Stomach (tissue), 9 donors: Measurements from ENCODE around the gene E4F1. TPM values are rescaled to one million over a fixed set of nuclear protein-coding genes. Genes with fewer than 3 reads are reported as not detected.

Source experiments
- DNase-seq, 2 donors: peaks; one replicate each; pipeline versions ENCODE4 v3.0.0 to v3.0.0-alpha.2; 2013 to 2019
- H3K27ac ChIP-seq, 5 donors: fragments of 200-600 bp in 4 of 5; sonication (generic) in 4 of 5; one replicate each; pipeline ENCODE4 v1.5.1; 2013 to 2019; ENCODE audit warnings: mild to moderate bottlenecking in 1 of 5, moderate library complexity in 1 of 5
- H3K27me3 ChIP-seq, 3 donors: fragments of 200-600 bp; sonication (generic); one replicate each; pipeline ENCODE4 v1.5.1; 2017 to 2019; ENCODE audit warnings: mixed run types in 1 of 3
- H3K36me3 ChIP-seq, 4 donors: fragments of 200-600 bp; sonication (generic); 1 replicate in 3 of 4; 2 replicates in 1 of 4; pipeline ENCODE4 v1.5.1; 2016 to 2019
- H3K4me1 ChIP-seq, 4 donors: fragments of 200-600 bp; sonication (generic); one replicate each; pipeline ENCODE4 v1.5.1; 2016 to 2019
- H3K4me3 ChIP-seq, 4 donors: fragments of 200-600 bp; sonication (generic) in 3 of 4; one replicate each; pipeline ENCODE4 v1.5.1; 2016 to 2019; ENCODE audit warnings: mild to moderate bottlenecking in 1 of 4
- H3K9me3 ChIP-seq, 4 donors: fragments of 200-600 bp; sonication (generic); one replicate each; pipeline ENCODE4 v1.5.1; 2016 to 2019
- EP300 ChIP-seq: sonication (generic); formaldehyde crosslinking; IDR thresholded peaks from one replicate; pipeline ENCODE4 v1.6.1; 2017; ENCODE audit warnings: antibody characterized with exemption
- POLR2A ChIP-seq, 4 donors: fragments of 450-650 bp; IDR thresholded peaks; one replicate each; pipeline ENCODE4 v1.6.1; 2016; ENCODE audit warnings: antibody characterized with exemption in 4 of 4, control low read depth in 2 of 4, mild to moderate bottlenecking in 1 of 4, moderate library complexity in 1 of 4
- POLR2AphosphoS5 ChIP-seq, 3 donors: sonication (generic); formaldehyde crosslinking; IDR thresholded peaks; one replicate each; pipeline ENCODE4 v1.6.1; 2016; ENCODE audit warnings: antibody characterized with exemption in 3 of 3
- WGBS, 5 donors: extraction: QIAGEN DNeasy Blood & Tissue Kit in 3 of 5; methylation state at CpG; one replicate each; pipeline versions ENCODE4 v1.1.5 to v1.1.7; 2013 to 2018; 5-methylcytosine and 5-hydroxymethylcytosine counted together
- intact Hi-C: fragments of 100-400 bp; cut with DNase I; formaldehyde crosslinking; loops from one replicate; pipeline ENCODE4 v1.15.1; 2023; ENCODE audit warnings: low total_unique reads
- polyA plus RNA-seq, 3 donors: library from polyadenylated mRNA; stranded (reverse); fragments of 200-250 nt; gene quantifications; one replicate each; pipeline ENCODE4 v1.2.3, GENCODE V29; 2013
- total RNA-seq, 5 donors: library from RNA; depleted of rRNA; stranded (reverse); fragments of >200 nt; gene quantifications; one replicate each; pipeline versions ENCODE4 v1.1.0 to v1.2.3, GENCODE V29; 2014 to 2016
- TF ChIP-seq, protein P1 (sequence below), 7 experiments: fragments of 450-650 bp in 4 of 7; fragments of 200-600 bp in 3 of 7; sonication (generic) in 3 of 7; IDR thresholded peaks; one replicate each; pipeline ENCODE4 v1.5.1; 2016 to 2019; ENCODE audit warnings: antibody characterized with exemption in 7 of 7, control low read depth in 2 of 7, mild to moderate bottlenecking in 1 of 7
- donor health status: healthy with polysubstance abuse.
- donor health status: Bipolar disorder and iron deficiency.
- donor health status: healthy.

E4F1 gene
- total and polyA plus RNA-seq, 8 donors, result 12.7 to 114 (median 35.6) TPM

GRCh38 chr16:2191446-2191706 lies 32.0 kb upstream of the E4F1 start:
- Histone ChIP-seq H3K4me3 (no peak overlapping the region), H3K27ac (no peak overlapping the region), H3K27me3 (peaks cover 0 to 30% (median 23%) of the 10 kb centered on the region in 3 donors), H3K4me1 (peaks cover 13 to 18% (median 14%) of the 10 kb centered on the region in 4 donors), H3K9me3 (no peaks in the 10 kb centered on the region), H3K36me3 (no peaks in the 10 kb centered on the region)
- TF ChIP-seq POLR2A (IDR thresholded peaks at IDR 0.05) (no peak), POLR2AphosphoS5 (IDR thresholded peaks at IDR 0.05) (no peak), EP300 (no peak)
- TF ChIP-seq, protein P1, sequence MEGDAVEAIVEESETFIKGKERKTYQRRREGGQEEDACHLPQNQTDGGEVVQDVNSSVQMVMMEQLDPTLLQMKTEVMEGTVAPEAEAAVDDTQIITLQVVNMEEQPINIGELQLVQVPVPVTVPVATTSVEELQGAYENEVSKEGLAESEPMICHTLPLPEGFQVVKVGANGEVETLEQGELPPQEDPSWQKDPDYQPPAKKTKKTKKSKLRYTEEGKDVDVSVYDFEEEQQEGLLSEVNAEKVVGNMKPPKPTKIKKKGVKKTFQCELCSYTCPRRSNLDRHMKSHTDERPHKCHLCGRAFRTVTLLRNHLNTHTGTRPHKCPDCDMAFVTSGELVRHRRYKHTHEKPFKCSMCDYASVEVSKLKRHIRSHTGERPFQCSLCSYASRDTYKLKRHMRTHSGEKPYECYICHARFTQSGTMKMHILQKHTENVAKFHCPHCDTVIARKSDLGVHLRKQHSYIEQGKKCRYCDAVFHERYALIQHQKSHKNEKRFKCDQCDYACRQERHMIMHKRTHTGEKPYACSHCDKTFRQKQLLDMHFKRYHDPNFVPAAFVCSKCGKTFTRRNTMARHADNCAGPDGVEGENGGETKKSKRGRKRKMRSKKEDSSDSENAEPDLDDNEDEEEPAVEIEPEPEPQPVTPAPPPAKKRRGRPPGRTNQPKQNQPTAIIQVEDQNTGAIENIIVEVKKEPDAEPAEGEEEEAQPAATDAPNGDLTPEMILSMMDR (IDR thresholded peaks at IDR 0.05), result no peak
- no peak for DNase-seq
- 68 to 88% (median 84%) methylated on average over 3 to 11 of the region's 11 CpGs; no CpG with 5 or more reads in 1 of the 5 donors for WGBS, 5 donors
- intact Hi-C loops, result loop anchor here (10.0 kb wide), 1 partner anchor 303 kb away; no protein-coding TSS in a partner anchor

- H3K4me3 ChIP-seq, result no peak overlapping the region
- intact Hi-C loops, result loop anchor here (10.0 kb wide), 1 partner anchor 301 kb away; no protein-coding TSS in a partner anchor
- WGBS, 5 donors, result 54 to 67% (median 63%) methylated on average over 12 to 16 of the region's 16 CpGs
- H3K27ac ChIP-seq, result no peak overlapping the region
- H3K27me3 ChIP-seq, result peaks cover 6 to 57% (median 37%) of the 10 kb centered on the region in 3 donors
- H3K9me3 ChIP-seq, result no peaks in the 10 kb centered on the region
- no peaks in the 10 kb centered on the region for H3K36me3 ChIP-seq
- TF ChIP-seq POLR2AphosphoS5 (IDR thresholded peaks at IDR 0.05) (no peak), EP300 (no peak), POLR2A (IDR thresholded peaks at IDR 0.05) (no peak)
- TF ChIP-seq, protein P1 (IDR thresholded peaks at IDR 0.05), result no peak
- H3K4me1 ChIP-seq, result peaks cover 13 to 21% (median 19%) of the 10 kb centered on the region in 4 donors
- peak in 1 of 2 donors; percentile 57 for DNase-seq
Measured at GRCh38 chr16:2194166-2194834, 29.1 kb upstream of the E4F1 start.

- WGBS, 5 donors, result 16 to 20% (median 18%) methylated on average over 9 to 10 of the region's 10 CpGs
- peak; percentile 74 to 88 for DNase-seq
- peaks cover 6 to 59% (median 37%) of the 10 kb centered on the region in 3 donors for H3K27me3 ChIP-seq
Measured at GRCh38 chr16:2194852-2195321, 28.5 kb upstream of the E4F1 start.

DNA sequence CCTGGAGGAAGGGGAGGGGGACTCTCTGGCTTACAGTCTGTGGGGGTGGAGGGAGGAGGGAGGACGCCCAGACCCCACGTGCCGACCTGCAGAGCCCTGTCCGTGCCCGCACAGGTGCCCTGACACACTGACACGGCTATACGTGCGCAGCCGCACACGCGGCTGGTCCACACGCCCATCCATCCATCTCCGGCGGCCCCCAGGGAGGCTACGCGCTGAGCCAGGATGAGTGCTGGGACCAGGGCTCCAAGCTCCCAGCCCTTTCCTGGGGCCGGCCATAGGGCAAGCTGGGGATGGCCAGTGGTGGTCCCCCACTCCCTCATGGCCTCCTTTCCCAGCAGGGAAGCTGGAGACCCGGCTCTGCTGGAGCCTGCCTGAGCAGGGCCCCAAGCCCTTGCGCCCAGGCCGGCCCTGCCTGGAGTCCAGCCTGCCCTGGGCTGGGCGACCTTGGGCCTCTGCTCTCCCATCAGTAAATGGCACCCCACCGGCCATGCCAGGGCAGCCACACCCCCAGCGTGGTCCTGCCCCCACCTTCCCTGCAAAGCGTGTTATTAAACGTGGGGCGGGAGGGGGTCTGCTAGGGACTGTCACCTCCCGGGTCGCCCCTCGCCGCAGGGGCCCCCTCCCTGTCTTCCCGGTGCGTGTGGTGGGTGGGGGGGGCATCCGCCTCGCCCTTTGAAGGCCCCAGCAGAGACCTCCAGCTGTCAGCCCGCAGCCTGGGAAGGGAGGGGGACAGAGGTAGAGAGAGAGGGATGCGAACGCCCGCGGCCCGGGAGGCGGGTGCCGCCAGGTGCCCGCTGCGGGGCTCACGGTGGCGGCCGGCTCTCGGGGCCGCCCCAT lies 27.8 kb upstream of the E4F1 start:
- peak overlapping the region; percentile 45 to 52 (median 48) for H3K4me3 ChIP-seq

More at GRCh38 chr16:2194852-2195321, 28.5 kb upstream of the E4F1 start:
- H3K9me3 ChIP-seq, result no peaks in the 10 kb centered on the region
- peaks cover 13 to 21% (median 19%) of the 10 kb centered on the region in 4 donors for H3K4me1 ChIP-seq
- H3K36me3 ChIP-seq, result no peaks in the 10 kb centered on the region
- H3K27ac ChIP-seq, result no peak overlapping the region
- TF ChIP-seq, protein P1 (IDR thresholded peaks at IDR 0.05), result peak in 4 of 7 experiments; percentile 27 to 64 (median 56)
- peak in 1 of 3 donors; percentile 18 for TF ChIP-seq POLR2AphosphoS5 (IDR thresholded peaks at IDR 0.05)
- no peak for TF ChIP-seq EP300
- intact Hi-C loops, result loop anchor here (10.0 kb wide), 1 partner anchor 300 kb away; no protein-coding TSS in a partner anchor
- H3K4me3 ChIP-seq, result no peak overlapping the region

More for the DNA sequence above, 27.8 kb upstream of the E4F1 start:
- H3K27ac ChIP-seq, result no peak overlapping the region
- intact Hi-C loops, result loop anchor here (10.0 kb wide), 1 partner anchor 299 kb away; no protein-coding TSS in a partner anchor
- peaks cover 13 to 21% (median 19%) of the 10 kb centered on the region in 4 donors for H3K4me1 ChIP-seq
- H3K36me3 ChIP-seq, result no peaks in the 10 kb centered on the region
- H3K27me3 ChIP-seq, result peaks cover 6 to 59% (median 37%) of the 10 kb centered on the region in 3 donors
- whole genome bisulfite sequencing, 5 donors, result 2 to 6% (median 3%) methylated on average over 29 to 48 of the region's 49 CpGs
- H3K9me3 ChIP-seq, result no peaks in the 10 kb centered on the region
- no peak for DNase-seq
- TF ChIP-seq POLR2AphosphoS5 (IDR thresholded peaks at IDR 0.05) (no peak), EP300 (no peak), POLR2A (IDR thresholded peaks at IDR 0.05) (no peak)
- TF ChIP-seq, protein P1 (IDR thresholded peaks at IDR 0.05), result no peak
